ENCODE results near the gene C6orf120.
A peak's percentile ranks its signal among the peaks of the same experiment; 100 is the strongest.

C6orf120 gene

DNA sequence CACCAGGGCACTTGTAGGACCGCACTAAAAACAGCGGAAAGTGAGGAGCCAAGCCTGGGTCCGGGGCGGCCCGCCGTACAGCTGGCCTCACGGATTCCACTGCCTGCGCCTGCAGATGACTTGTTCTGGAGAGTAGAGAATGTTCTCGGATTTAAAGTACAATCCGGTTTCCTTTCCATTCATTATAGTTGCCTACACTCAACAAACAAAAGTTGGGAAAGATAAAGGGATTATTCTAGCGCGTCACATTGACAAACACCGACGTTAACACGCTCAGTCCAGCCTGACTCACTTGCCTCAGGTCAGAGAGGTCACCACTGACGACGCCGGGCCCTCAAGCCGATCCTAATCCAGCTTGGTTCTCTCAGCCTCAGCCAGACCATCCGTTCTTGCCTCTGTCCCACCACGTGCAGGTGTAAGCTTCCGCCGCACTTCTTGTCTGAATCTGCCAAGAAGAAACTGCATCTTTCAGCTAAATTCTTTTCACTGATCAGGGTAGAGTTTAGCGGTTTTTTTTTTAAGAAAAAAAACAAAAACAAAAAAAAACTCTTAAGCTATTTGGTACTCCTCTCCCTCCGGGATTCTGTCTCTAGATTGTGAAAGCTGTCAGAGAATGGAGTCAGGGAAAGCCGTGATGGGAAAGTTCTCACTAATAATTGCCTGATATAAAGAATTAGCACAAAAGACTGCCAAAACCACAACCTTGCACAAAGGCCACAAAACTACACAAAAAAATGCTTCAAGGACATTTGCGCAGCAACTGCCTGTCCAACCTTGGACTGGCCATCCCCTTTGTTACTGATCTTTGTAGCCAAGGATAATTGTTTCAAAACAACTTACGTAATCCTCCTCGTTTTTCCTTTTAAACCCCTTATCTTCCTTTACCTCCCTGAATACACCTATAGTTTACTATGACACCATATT is 23.5 kb downstream of the C6orf120 start:
- H3K27me3 Mint-ChIP-seq, result no peaks in the 10 kb centered on the region
- peaks cover 20% of the 10 kb centered on the region for H3K36me3 Mint-ChIP-seq (ENCODE audit: low read depth)
- H3K4me3 Mint-ChIP-seq, result peak overlapping the region; percentile 84
- H3K9me3 Mint-ChIP-seq, result no peaks in the 10 kb centered on the region
- H3K27ac Mint-ChIP-seq, result peak overlapping the region; percentile 92
- DNase-seq, result peak; percentile 56
- H3K4me1 Mint-ChIP-seq (ENCODE audit: low read depth), result peaks cover 30% of the 10 kb centered on the region

DNA sequence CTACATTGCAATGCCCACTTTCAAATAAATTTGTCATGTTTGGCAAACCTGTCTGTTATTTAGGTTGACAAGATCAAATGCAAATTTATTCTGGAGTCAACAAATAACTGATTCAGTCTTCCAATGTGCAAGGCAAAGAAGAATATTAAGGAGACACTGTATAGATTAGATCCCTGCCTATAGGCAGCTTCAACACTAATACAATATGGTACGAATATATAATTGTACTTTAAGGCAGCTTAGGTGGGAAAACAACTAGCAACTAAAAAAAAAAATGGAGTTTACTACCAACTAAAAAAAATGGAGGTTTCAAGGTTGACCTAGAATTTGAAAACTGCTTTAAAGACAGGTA is 24.1 kb downstream of the C6orf120 start:
- Mint-ChIP-seq H3K36me3 (ENCODE audit: low read depth) (peaks cover 19% of the 10 kb centered on the region), H3K9me3 (no peaks in the 10 kb centered on the region), H3K27ac (peak overlapping the region; percentile 92), H3K4me1 (ENCODE audit: low read depth) (peaks cover 26% of the 10 kb centered on the region), H3K27me3 (no peaks in the 10 kb centered on the region), H3K4me3 (peak overlapping the region; percentile 84)
- DNase-seq, result no peak

DNA sequence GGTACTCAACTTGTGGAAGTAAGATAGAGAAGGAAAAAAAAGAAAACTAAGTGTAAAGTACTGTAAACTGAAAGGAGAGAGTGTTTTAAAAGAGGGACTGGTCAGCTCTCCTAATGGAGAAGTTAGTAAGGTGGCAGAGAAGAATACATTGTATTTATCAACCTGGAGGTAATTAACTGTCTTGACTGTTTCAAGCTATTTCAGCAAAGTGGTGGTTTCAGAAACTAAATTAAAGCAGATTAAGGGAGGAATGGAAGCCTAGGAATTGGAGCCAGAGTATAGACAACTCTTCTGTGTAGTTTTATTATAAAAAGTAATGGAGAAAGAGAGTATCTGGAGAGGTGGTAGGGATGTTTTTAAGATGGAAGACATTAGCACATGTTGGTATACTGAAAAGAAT is 25.0 kb downstream of the C6orf120 start:
- Mint-ChIP-seq H3K9me3 (no peaks in the 10 kb centered on the region), H3K27me3 (no peaks in the 10 kb centered on the region), H3K4me1 (ENCODE audit: low read depth) (peaks cover 19% of the 10 kb centered on the region), H3K36me3 (ENCODE audit: low read depth) (peaks cover 17% of the 10 kb centered on the region), H3K4me3 (no peak overlapping the region), H3K27ac (no peak overlapping the region)
- no peak for DNase-seq

DNA sequence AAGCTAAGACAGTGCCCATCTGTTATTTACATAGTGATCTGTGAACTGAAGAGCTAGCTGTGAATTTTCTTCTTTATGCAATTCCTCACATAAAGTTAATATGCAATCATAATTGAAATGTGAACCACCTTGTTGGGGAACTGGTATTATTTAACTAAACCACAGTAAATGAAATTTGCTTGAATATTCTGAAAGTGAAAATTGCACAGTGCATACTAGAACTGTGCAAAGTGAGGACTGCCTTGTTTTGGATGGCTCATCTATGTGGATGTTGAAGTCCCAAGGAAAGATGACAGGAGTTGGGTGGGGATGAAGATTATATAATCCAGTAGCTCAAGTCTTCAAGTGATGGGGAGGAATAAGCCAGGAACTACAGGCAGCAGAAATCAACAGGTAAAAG is 28.0 kb downstream of the C6orf120 start:
- no peaks in the 10 kb centered on the region for H3K9me3 Mint-ChIP-seq
- peaks cover 7% of the 10 kb centered on the region for H3K27me3 Mint-ChIP-seq
- no peak overlapping the region for H3K27ac Mint-ChIP-seq
- H3K4me3 Mint-ChIP-seq, result no peak overlapping the region
- DNase-seq, result no peak
- H3K36me3 Mint-ChIP-seq (ENCODE audit: low read depth), result peaks cover 7% of the 10 kb centered on the region
- peaks cover 15% of the 10 kb centered on the region for H3K4me1 Mint-ChIP-seq (ENCODE audit: low read depth)

DNA sequence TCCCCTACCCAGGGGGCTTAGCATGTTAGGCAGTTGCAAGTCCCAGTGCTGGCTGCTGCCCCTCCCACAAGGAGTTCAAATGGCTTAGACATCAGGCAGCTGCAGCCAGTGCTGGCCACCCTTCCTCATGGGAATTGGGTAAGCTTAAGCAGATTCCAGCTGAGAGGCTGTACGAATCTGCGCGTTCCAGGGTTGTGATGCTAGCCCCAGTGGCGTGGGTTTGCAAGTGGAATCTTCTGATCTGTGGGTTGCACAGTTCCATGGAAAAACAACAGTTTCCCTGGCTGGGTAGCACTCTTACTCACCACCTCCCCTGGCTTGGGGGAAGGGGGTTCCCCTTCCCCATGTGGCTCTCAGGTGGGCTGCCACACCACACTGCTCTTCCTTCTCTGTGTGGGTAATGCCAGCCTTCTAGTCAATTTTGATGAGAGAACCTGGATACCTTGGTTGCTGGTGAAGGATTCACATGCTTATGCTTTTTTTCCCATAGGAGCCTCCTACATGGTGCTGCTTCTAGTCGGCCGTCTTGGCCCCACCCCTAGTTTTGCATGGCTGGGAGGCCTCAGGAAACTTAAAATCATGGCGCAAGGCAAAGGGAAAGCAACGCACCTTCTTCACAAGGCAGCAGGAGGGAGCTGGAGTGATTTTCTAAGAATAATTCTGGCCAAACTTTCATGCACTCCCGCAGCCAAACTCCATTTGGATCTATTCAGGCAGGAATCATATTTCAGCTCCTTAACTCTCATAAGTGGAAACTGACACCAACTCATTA is 36.5 kb downstream of the C6orf120 start:
- no peak for DNase-seq
- H3K36me3 Mint-ChIP-seq (ENCODE audit: low read depth), result no peaks in the 10 kb centered on the region
- H3K4me3 Mint-ChIP-seq, result no peak overlapping the region
- H3K27ac Mint-ChIP-seq, result no peak overlapping the region
- H3K9me3 Mint-ChIP-seq, result no peaks in the 10 kb centered on the region
- H3K4me1 Mint-ChIP-seq (ENCODE audit: low read depth), result peaks cover 5% of the 10 kb centered on the region
- peaks cover 22% of the 10 kb centered on the region for H3K27me3 Mint-ChIP-seq

DNA sequence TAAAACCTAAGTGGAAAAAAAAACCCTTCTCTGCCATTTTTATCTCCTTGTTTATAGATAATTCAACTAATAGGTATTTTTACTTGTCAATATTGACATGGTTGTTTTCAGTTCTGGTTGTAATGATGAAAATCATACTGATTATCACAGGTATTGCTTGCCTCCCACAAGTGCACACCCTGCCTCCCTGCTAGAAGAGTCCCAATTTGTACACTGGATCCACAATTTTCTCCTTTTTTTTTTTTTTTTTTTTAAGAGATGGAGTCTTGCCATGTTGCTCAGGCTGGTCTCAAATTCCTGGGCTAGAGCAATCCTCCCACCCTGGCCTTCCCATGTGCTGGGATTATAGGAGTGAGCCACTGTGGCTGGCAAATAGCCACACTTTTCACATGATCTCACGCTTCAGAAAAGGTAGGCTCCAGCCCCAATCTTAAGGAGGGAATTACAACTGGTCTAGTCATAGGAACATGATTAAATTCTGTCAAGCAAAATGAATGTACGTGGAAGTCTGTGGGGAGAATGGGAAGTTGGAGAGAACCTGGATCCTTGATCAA is 37.1 kb downstream of the C6orf120 start:
- DNase-seq, result no peak
- Mint-ChIP-seq H3K27ac (no peak overlapping the region), H3K9me3 (no peaks in the 10 kb centered on the region), H3K36me3 (ENCODE audit: low read depth) (no peaks in the 10 kb centered on the region), H3K4me1 (ENCODE audit: low read depth) (peaks cover 5% of the 10 kb centered on the region), H3K4me3 (no peak overlapping the region), H3K27me3 (peaks cover 22% of the 10 kb centered on the region)

DNA sequence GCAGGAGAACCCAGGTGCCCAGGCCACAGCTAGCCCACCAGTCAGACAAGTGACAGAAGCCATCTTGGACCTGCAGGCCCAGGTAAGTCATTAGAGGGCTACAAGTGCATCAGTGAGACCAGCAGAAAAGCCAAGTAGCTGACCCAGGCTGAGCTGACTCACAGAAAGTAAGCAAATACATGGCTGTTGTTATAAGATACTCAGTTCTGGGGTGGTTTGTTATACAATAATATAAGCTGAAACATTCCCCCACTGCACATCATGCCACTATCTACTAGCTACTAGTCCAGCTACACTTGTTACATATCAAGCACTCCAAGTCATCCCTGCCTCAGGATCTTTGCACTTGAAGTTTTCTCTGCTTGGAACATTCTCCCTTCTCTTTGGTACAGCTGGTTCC is 39.4 kb downstream of the C6orf120 start:
- peaks cover 5% of the 10 kb centered on the region for H3K4me1 Mint-ChIP-seq (ENCODE audit: low read depth)
- no peaks in the 10 kb centered on the region for H3K36me3 Mint-ChIP-seq (ENCODE audit: low read depth)
- no peak overlapping the region for H3K4me3 Mint-ChIP-seq
- H3K27ac Mint-ChIP-seq, result no peak overlapping the region
- peaks cover 6% of the 10 kb centered on the region for H3K9me3 Mint-ChIP-seq
- no peak for DNase-seq
- peaks cover 3% of the 10 kb centered on the region for H3K27me3 Mint-ChIP-seq

DNA sequence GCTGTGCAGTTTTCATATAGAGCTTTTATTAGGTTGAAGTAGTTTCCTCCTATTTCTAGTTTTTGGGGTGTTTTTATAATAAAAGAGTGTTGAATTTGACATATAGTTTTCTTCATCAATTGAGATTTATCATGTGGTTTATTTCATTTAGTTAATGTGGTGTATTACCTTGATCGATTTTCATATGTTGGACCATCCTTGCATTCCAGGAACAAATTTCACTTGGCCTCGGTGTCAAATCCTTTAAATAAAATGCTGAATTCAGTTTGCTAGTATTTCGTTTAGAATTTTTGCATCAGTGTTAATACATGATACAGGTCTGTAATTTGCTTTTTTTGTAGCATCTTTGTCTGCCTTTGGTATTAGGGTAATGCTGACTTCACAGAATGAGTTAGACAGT is 43.5 kb downstream of the C6orf120 start:
- Mint-ChIP-seq H3K4me1 (ENCODE audit: low read depth) (peaks cover 12% of the 10 kb centered on the region), H3K27ac (no peak overlapping the region), H3K36me3 (ENCODE audit: low read depth) (peaks cover 18% of the 10 kb centered on the region), H3K4me3 (no peak overlapping the region), H3K9me3 (peaks cover 6% of the 10 kb centered on the region), H3K27me3 (no peaks in the 10 kb centered on the region)
- no peak for DNase-seq

DNA sequence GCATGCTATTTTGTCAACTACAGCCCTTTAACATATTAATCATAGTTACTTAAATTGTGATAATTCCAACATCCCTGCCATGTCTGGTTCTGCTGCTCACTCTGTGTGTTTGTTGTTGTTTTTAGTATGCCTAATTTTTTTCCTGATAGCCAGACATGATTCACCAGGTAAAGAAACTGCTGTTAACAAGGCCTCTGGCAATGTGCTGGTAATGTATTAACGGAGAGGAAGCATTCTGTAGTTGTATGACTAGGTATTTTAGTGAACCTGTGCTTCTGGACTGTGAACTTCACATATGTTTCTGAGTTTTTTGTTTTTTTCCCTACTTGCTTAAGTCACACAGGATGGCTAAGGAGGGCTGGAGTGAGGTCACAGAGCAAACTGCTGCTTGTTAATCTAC is 44.6 kb downstream of the C6orf120 start:
- H3K27me3 Mint-ChIP-seq, result no peaks in the 10 kb centered on the region
- no peak overlapping the region for H3K4me3 Mint-ChIP-seq
- DNase-seq, result no peak
- peaks cover 26% of the 10 kb centered on the region for H3K36me3 Mint-ChIP-seq (ENCODE audit: low read depth)
- H3K4me1 Mint-ChIP-seq (ENCODE audit: low read depth), result peaks cover 16% of the 10 kb centered on the region
- H3K9me3 Mint-ChIP-seq, result peaks cover 6% of the 10 kb centered on the region
- no peak overlapping the region for H3K27ac Mint-ChIP-seq

DNA sequence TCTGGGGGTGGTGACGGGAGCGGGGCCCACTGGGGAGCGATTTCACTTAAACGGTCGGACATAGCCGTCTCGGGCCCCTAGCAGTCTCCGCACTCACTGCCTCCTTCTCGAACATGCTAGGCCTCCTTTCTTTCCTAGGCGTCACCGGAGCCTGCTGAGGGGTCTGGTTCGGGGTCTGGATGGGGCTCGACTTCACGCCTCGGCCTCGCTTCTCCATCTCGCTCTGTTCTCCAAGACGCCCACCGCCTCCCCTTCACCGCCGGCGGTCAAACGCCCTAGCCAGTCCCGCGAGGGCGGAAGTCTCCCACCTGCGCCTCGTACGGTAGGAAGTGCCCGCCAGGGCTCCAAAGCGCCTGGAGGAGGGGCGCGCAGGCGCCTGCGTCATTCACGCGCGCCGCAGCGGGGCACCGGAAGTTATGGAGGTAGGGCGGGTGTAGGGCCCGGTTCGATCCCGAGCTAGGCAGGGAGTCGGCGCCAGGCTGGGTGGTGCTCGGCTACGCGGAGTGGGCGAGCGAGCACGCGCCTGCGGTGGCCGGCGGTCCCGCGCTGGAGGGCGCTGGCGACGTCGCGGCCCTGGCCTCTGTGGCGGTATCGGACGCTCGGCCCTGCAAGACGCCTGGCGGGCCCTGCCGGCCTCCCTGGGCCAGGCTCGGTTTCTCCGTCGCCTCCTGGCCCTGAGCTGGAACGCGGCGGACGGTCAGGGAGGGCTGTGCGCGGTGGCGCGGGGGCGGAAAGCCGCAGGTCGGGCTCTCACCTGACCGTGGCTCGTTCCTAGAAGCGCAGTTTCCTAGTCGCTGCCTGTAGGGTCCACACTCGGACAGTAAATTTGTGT is 49.5 kb downstream of the C6orf120 start, which contains the start of the genes DYNLT2 and ERMARD:
TSS of gene DYNLT2 (minus strand) at position 331 of the 832 bp plus-strand sequence. CDS start at position 217, 114 bp downstream.
TSS of gene ERMARD (plus strand) at position 381 of the 832 bp plus-strand sequence. CDS start at position 417, 36 bp downstream.
- H3K4me3 Mint-ChIP-seq, result peak within 1 kb of the TSS; percentile 99
- H3K9me3 Mint-ChIP-seq, result no peaks in the 10 kb centered on the region
- H3K27ac Mint-ChIP-seq, result peak within 1 kb of the TSS; percentile 99
- H3K27me3 Mint-ChIP-seq, result no peaks in the 10 kb centered on the region
- peak; percentile 98 for DNase-seq
- H3K36me3 Mint-ChIP-seq (ENCODE audit: low read depth), result peaks cover 40% of the 10 kb centered on the region
- H3K4me1 Mint-ChIP-seq (ENCODE audit: low read depth), result peaks cover 33% of the 10 kb centered on the region

DNA sequence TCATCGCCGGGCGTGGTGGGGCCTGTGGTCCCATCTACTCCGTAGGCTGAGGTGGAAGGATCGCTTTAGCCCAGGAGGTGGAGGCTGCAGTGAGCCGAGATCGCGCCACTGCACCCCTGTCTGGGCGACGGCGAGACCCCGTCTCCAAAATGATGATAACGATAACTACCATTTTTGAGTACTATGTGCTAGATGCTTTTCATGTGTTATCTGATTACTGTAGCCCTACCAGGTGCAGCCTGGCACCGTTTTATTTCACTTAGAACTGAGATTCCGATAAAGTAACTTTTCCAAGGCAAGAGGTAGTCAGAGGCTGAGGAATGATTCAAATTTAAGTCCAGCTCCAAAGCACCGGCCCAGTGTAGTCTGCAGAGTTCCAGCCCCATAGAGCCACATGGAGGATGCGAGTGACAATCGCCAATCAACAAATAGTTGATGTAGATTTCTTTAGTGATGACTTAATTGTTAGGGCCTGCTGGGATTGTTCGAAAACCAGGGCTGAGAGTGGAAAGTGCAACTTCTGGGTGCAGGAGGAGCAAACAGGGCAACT is 50.2 kb downstream of the C6orf120 start:
- Mint-ChIP-seq H3K4me1 (ENCODE audit: low read depth) (peaks cover 33% of the 10 kb centered on the region), H3K9me3 (no peaks in the 10 kb centered on the region), H3K4me3 (peak overlapping the region; percentile 99), H3K27me3 (no peaks in the 10 kb centered on the region), H3K36me3 (ENCODE audit: low read depth) (peaks cover 47% of the 10 kb centered on the region), H3K27ac (peak overlapping the region; percentile 93)
- no peak for DNase-seq
